Renal pelvis (tissue), 3 donors: ENCODE data around the gene PARP3. TPM values are rescaled to one million over a fixed set of nuclear protein-coding genes. Genes with fewer than 3 reads are reported as not detected.

ENCODE experiments used
- polyA plus RNA-seq, 3 donors: library from polyadenylated mRNA; unstranded; fragments of 120-200 nt; gene quantifications; one replicate each; pipeline ENCODE4 v1.2.1, GENCODE V29; 2013; ENCODE audit not compliant: insufficient read length in 3 of 3

Gene PARP3
- polyA plus RNA-seq, 3 donors = 17.6 to 23.3 (median 20.2) TPM

Other genes starting within 250 kb of the PARP3 start
- under 1 TPM; 0.34 to 0.71 (median 0.71) TPM for gene GRM2, start 235.3 kb upstream of the PARP3 start, polyA plus RNA-seq
- not detected for gene IQCF6, start 163.1 kb upstream of the PARP3 start, polyA plus RNA-seq
- not detected for gene IQCF2, start 80.7 kb upstream of the PARP3 start, polyA plus RNA-seq
- not detected for gene IQCF5, start 66.8 kb upstream of the PARP3 start, polyA plus RNA-seq
- not detected for gene IQCF1, start 39.0 kb upstream of the PARP3 start, polyA plus RNA-seq
- 10 to 100 TPM; 22.1 to 22.8 (median 22.6) TPM for gene RRP9, start 459 bp upstream of the PARP3 start, polyA plus RNA-seq
- under 1 TPM; 0.64 to 0.77 (median 0.74) TPM for gene GPR62, start 13.0 kb downstream of the PARP3 start, polyA plus RNA-seq
- gene PCBP4, start 25.1 kb downstream of the PARP3 start, polyA plus RNA-seq = 10 to 100 TPM; 64.2 to 79.1 (median 73.4) TPM
- gene ABHD14B, start 31.7 kb downstream of the PARP3 start, polyA plus RNA-seq = 10 to 100 TPM; 81.3 to 92.2 (median 91.9) TPM
- 10 to 100 TPM; 22.8 to 31.8 (median 26.8) TPM for gene ABHD14A, start 32.7 kb downstream of the PARP3 start, polyA plus RNA-seq
- 100 to 1,000 TPM; 120 to 128 (median 127) TPM for gene ACY1, start 41.2 kb downstream of the PARP3 start, polyA plus RNA-seq
- 1,000 to 10,000 TPM; 1,596 to 1,901 (median 1,807) TPM for gene RPL29, start 53.5 kb downstream of the PARP3 start, polyA plus RNA-seq
- 10 to 100 TPM; 16.6 to 20.7 (median 17.5) TPM for gene DUSP7, start 114.2 kb downstream of the PARP3 start, polyA plus RNA-seq
- 1 to 10 TPM; 8.9 to 9.4 (median 9.0) TPM for gene POC1A, start 212.1 kb downstream of the PARP3 start, polyA plus RNA-seq